Astrocyte of the spinal cord (primary cell): ENCODE measurements around the gene OR51A4.

Source experiments
- DNase-seq: peaks from one replicate; pipeline ENCODE4 v3.0.0; 2011; ENCODE audit warnings: low read depth, low spot score
- H3K4me3 ChIP-seq: 2 replicates; pipeline ENCODE4 v1.5.1; 2011; ENCODE audit warnings: low read depth, mild to moderate bottlenecking, low read length, moderate library complexity
- in situ Hi-C: cut with HindIII; loops from 2 replicates; pipeline ENCODE4 v1.10.0; 2017; ENCODE audit warnings: low sequenced_read_pairs
- TF ChIP-seq, protein P1 (sequence below): IDR thresholded peaks from 2 replicates; pipeline ENCODE4 v1.5.1; 2012; ENCODE audit warnings: low read depth, mild to moderate bottlenecking, low read length, inconsistent platforms

Gene OR51A4

GRCh38 chr11:4947505-4947904 is at the start of gene OR51A4:
Gene OR51A4, minus strand, starts transcription at chr11:4947605. Its CDS starts 505 bp downstream, at chr11:4947100.
- in situ Hi-C loops = no loop called here
- no peak for DNase-seq
- TF ChIP-seq, protein P1, sequence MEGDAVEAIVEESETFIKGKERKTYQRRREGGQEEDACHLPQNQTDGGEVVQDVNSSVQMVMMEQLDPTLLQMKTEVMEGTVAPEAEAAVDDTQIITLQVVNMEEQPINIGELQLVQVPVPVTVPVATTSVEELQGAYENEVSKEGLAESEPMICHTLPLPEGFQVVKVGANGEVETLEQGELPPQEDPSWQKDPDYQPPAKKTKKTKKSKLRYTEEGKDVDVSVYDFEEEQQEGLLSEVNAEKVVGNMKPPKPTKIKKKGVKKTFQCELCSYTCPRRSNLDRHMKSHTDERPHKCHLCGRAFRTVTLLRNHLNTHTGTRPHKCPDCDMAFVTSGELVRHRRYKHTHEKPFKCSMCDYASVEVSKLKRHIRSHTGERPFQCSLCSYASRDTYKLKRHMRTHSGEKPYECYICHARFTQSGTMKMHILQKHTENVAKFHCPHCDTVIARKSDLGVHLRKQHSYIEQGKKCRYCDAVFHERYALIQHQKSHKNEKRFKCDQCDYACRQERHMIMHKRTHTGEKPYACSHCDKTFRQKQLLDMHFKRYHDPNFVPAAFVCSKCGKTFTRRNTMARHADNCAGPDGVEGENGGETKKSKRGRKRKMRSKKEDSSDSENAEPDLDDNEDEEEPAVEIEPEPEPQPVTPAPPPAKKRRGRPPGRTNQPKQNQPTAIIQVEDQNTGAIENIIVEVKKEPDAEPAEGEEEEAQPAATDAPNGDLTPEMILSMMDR = no peak
- H3K4me3 ChIP-seq = no peak within 1 kb of the TSS

GRCh38 chr11:4994551-4994950 is 47.1 kb upstream of the OR51A4 start, which contains the start of gene OR51L1:
Gene OR51L1, plus strand, starts transcription at chr11:4994851. Its CDS starts 4,132 bp downstream, at chr11:4998983.
- no peak within 1 kb of the TSS for H3K4me3 ChIP-seq
- in situ Hi-C loops = no loop called here
- no peak for DNase-seq
- TF ChIP-seq, protein P1 = no peak

GRCh38 chr11:4991060-4991459 is 43.7 kb upstream of the OR51A4 start:
- no peak overlapping the region for H3K4me3 ChIP-seq
- in situ Hi-C loops = no loop called here
- TF ChIP-seq, protein P1 = peak; percentile 55
- DNase-seq = peak; percentile 9

DNA sequence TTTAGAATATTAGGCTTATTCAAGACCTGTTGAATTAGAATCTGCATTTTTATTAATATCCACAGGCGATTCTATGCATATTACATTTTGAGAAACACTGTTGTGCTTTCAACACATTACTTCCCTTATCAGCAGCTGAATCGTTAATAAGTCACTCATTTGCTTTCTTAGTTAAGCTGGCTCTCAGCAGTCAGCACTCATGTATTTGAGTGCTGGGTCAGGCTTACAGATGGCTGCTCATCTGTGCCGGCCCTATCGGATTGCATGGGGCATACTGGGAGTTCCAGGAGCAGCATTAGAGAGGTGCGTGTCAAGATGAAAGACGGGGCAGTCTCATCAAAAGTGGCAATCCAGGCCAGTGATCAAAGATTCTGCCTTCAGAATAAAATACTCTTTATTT is 36.4 kb upstream of the OR51A4 start:
- no peak for DNase-seq
- no peak overlapping the region for H3K4me3 ChIP-seq
- TF ChIP-seq, protein P1 = no peak
- in situ Hi-C loops = no loop called here

- no peak overlapping the region for H3K4me3 ChIP-seq
- in situ Hi-C loops = no loop called here
- DNase-seq = no peak
- TF ChIP-seq, protein P1 = no peak
These were observed 35.3 kb upstream of the OR51A4 start for GRCh38 chr11:4982678-4983077.

DNA sequence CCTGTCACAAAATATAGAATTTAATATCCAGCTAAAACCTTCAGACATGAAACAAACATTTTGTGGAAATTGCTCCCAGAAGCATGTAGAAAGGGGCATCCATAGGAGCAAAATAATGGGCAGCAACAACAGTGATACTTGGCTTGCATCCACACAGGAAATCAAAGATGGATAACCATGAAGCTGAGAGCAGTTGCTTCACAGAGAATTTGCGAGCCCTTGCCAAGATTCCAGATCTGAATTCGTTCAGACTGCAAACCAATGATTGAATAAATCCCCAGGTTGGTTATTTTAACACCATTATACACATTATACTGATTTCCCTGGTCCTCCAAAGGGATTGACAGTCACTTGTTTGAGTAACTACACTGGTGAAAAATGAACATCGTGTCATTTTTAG is 31.6 kb upstream of the OR51A4 start:
- no peak for DNase-seq

More for the DNA sequence above, 31.6 kb upstream of the OR51A4 start:
- TF ChIP-seq, protein P1 = no peak
- no peak overlapping the region for H3K4me3 ChIP-seq
- in situ Hi-C loops = no loop called here
